ENCODE results near the gene UBXN10. TPM values are rescaled to one million over a fixed set of nuclear protein-coding genes. Genes with fewer than 3 reads are reported as not detected.
"Not testable (repeated sequence)": the region's sequence is repeated elsewhere in the genome, so short reads cannot be mapped to it uniquely, and the experiment has no call there.

UBXN10 gene
- total and polyA plus RNA-seq, 2 experiments from 2014 or later = 0.63 to 1.2 TPM

DNA sequence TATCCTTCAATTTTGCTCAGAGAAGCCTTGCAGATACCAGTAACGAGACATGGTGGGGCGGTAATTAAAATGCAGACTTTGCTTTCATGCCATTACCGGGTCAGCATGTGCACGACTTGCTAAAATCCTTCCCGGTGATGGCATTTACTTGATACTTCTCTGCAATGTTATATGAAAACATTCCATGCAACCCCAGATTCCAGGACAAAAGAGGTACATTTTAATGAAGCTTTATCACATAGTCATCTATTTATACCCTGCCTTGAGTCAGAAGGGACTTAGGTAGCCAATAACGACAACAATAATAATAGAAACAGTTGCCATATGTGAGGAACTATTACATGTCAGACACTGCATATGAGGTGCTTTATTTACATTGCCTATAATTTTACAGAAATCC lies 29.8 kb downstream of the UBXN10 start:
- Histone ChIP-seq H3K36me3 (replicated peaks; ENCODE audit: insufficient read depth, low read depth) (no peaks in the 10 kb centered on the region), H3K27me3 (peaks cover 9% of the 10 kb centered on the region)
- 82% methylated on average over 6 of the region's 6 CpGs for WGBS (ENCODE audit: low lambda C conversion rate, missing lambda C conversion rate)

DNA sequence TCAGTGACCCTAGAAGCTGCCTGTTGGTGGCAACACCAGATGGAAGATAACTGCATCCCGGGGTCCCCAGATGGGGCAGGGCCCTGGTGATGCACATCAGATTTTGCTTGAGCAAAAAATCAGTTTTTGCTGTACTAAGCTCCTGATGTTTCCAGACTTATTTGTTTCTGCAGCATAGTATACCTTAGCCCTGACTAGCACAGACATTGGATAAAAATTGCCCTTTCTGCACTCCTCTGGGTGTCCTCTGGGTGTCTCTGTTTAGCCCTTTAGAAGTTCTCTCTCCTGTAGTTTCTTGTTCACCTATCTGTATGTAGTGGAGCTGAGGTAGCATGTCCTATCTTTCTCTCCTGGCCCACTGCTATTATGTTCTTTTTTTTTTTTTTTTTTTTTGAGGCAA lies 30.7 kb downstream of the UBXN10 start:
- peak; percentile 34 for DNase-seq (ENCODE audit: low spot score)
- 80% methylated on average over 1 of the region's 1 CpG for WGBS (ENCODE audit: low lambda C conversion rate, missing lambda C conversion rate)

More for the DNA sequence above, 29.8 kb downstream of the UBXN10 start:
- Histone ChIP-seq H3K27ac (no peak overlapping the region), H3K9me3 (ENCODE audit: low read depth) (no peaks in the 10 kb centered on the region), H3K4me1 (ENCODE audit: insufficient read depth) (no peaks in the 10 kb centered on the region), H3K4me2 (no peak overlapping the region), H3K79me2 (no peaks in the 10 kb centered on the region), H3K9me2 (replicated peaks; ENCODE audit: insufficient read depth) (no peaks in the 10 kb centered on the region), H4K20me1 (ENCODE audit: insufficient read depth, poor library complexity, severe bottlenecking) (no peaks in the 10 kb centered on the region), H2AFZ (no peak overlapping the region), H3K4me3 (no peak overlapping the region)
- TF ChIP-seq EZH2phosphoT487 (IDR thresholded peaks at IDR 0.05; ENCODE audit: low read depth, severe bottlenecking, unreplicated experiment) = no peak
- TF ChIP-seq, protein P1, sequence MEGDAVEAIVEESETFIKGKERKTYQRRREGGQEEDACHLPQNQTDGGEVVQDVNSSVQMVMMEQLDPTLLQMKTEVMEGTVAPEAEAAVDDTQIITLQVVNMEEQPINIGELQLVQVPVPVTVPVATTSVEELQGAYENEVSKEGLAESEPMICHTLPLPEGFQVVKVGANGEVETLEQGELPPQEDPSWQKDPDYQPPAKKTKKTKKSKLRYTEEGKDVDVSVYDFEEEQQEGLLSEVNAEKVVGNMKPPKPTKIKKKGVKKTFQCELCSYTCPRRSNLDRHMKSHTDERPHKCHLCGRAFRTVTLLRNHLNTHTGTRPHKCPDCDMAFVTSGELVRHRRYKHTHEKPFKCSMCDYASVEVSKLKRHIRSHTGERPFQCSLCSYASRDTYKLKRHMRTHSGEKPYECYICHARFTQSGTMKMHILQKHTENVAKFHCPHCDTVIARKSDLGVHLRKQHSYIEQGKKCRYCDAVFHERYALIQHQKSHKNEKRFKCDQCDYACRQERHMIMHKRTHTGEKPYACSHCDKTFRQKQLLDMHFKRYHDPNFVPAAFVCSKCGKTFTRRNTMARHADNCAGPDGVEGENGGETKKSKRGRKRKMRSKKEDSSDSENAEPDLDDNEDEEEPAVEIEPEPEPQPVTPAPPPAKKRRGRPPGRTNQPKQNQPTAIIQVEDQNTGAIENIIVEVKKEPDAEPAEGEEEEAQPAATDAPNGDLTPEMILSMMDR (IDR thresholded peaks at IDR 0.05; ENCODE audit: poor library complexity) = no peak
- DNase-seq (ENCODE audit: low spot score) = no peak

DNA sequence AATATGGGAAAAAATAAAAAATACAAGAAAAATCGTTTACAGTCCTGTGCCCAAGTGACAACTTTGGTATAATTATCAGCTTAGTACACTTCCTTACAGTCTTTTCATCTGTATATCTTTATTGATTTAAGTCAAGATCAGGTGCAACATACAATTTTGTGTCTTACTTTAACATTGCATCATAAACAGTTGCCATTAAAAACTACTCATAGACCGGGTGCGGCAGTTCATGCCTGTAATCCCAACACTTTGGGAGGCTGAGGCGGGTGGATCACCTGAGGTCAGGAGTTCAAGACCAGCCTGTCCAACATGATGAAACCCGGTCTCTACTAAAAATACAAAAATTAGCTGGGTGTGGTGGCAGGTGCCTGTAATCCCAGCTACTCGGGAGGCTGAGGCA lies 33.2 kb downstream of the UBXN10 start:
- not testable (repeated sequence) for H3K27ac ChIP-seq; H2AFZ ChIP-seq; H3K4me2 ChIP-seq; H3K9me2 ChIP-seq (replicated peaks; ENCODE audit: insufficient read depth); H3K9me3 ChIP-seq (ENCODE audit: low read depth); H4K20me1 ChIP-seq (ENCODE audit: insufficient read depth, poor library complexity, severe bottlenecking); H3K4me1 ChIP-seq (ENCODE audit: insufficient read depth); H3K36me3 ChIP-seq (replicated peaks; ENCODE audit: insufficient read depth, low read depth); H3K79me2 ChIP-seq; DNase-seq (ENCODE audit: low spot score); H3K4me3 ChIP-seq; H3K27me3 ChIP-seq
- 85% methylated on average over 6 of the region's 6 CpGs for WGBS (ENCODE audit: low lambda C conversion rate, missing lambda C conversion rate)

More for the DNA sequence above, 30.7 kb downstream of the UBXN10 start:
- H2AFZ ChIP-seq = no peak overlapping the region
- no peaks in the 10 kb centered on the region for H3K4me1 ChIP-seq (ENCODE audit: insufficient read depth)
- H3K9me3 ChIP-seq (ENCODE audit: low read depth) = no peaks in the 10 kb centered on the region
- peaks cover 9% of the 10 kb centered on the region for H3K27me3 ChIP-seq
- no peaks in the 10 kb centered on the region for H3K9me2 ChIP-seq (replicated peaks; ENCODE audit: insufficient read depth)
- H3K27ac ChIP-seq = no peak overlapping the region
- no peaks in the 10 kb centered on the region for H4K20me1 ChIP-seq (ENCODE audit: insufficient read depth, poor library complexity, severe bottlenecking)
- no peak overlapping the region for H3K4me3 ChIP-seq
- no peak for TF ChIP-seq EZH2 (IDR thresholded peaks at IDR 0.05; ENCODE audit: borderline replicate concordance)
- TF ChIP-seq, protein P1 (IDR thresholded peaks at IDR 0.05; ENCODE audit: poor library complexity) = peak; percentile 34
- H3K4me2 ChIP-seq = no peak overlapping the region
- no peaks in the 10 kb centered on the region for H3K36me3 ChIP-seq (replicated peaks; ENCODE audit: insufficient read depth, low read depth)
- H3K79me2 ChIP-seq = no peaks in the 10 kb centered on the region

DNA sequence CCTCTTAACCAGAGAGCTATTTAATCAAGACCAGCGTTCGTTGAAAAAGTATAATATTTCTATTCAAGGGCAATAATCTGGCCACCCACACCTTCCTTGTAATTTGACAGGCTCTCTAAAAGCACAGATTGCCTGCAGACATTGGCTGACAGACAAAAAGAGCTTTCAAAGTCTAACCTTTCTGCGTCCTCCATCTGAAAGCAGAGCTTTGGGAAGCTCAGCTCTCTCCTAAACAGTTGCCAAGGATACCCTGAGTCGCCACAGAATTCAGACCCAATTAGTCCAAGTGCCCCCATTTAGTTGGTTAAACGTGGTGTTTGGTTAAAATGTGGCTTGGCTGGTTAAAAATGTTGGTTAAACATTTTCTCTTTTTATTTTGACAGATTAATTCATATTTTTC lies 34.1 kb downstream of the UBXN10 start:
- Histone ChIP-seq H2AFZ (no peak overlapping the region), H3K4me2 (no peak overlapping the region), H3K4me3 (no peak overlapping the region), H3K36me3 (replicated peaks; ENCODE audit: insufficient read depth, low read depth) (no peaks in the 10 kb centered on the region), H3K9me3 (ENCODE audit: low read depth) (no peaks in the 10 kb centered on the region), H3K79me2 (no peaks in the 10 kb centered on the region), H3K4me1 (ENCODE audit: insufficient read depth) (no peaks in the 10 kb centered on the region), H4K20me1 (ENCODE audit: insufficient read depth, poor library complexity, severe bottlenecking) (no peaks in the 10 kb centered on the region), H3K27me3 (peaks cover 7% of the 10 kb centered on the region), H3K9me2 (replicated peaks; ENCODE audit: insufficient read depth) (no peaks in the 10 kb centered on the region), H3K27ac (no peak overlapping the region)
- no peak for DNase-seq (ENCODE audit: low spot score)
- WGBS (ENCODE audit: low lambda C conversion rate, missing lambda C conversion rate) = 40% methylated on average over 5 of the region's 5 CpGs
- TF ChIP-seq EZH2phosphoT487 (IDR thresholded peaks at IDR 0.05; ENCODE audit: low read depth, severe bottlenecking, unreplicated experiment) (no peak), EZH2 (IDR thresholded peaks at IDR 0.05; ENCODE audit: borderline replicate concordance) (no peak)
- TF ChIP-seq, protein P1 (IDR thresholded peaks at IDR 0.05; ENCODE audit: poor library complexity) = no peak
